Mucosa of gallbladder (tissue), 1 donor: ENCODE data around the gene LIM2. TPM values are rescaled to one million over a fixed set of nuclear protein-coding genes. Genes with fewer than 3 reads are reported as not detected.

Experiments used
- DNase-seq: peaks from one replicate; pipeline ENCODE4 v3.0.0-alpha.2; 2020; ENCODE audit warnings: low spot score
- total RNA-seq: library from RNA; stranded (reverse); gene quantifications from one replicate; pipeline ENCODE4 v1.2.1, GENCODE V29; 2021
- donor health status: DM: no; HTN: no; CAD: no.

Gene LIM2
- total RNA-seq, 1 donor from 2014 or later: not detected

DNA sequence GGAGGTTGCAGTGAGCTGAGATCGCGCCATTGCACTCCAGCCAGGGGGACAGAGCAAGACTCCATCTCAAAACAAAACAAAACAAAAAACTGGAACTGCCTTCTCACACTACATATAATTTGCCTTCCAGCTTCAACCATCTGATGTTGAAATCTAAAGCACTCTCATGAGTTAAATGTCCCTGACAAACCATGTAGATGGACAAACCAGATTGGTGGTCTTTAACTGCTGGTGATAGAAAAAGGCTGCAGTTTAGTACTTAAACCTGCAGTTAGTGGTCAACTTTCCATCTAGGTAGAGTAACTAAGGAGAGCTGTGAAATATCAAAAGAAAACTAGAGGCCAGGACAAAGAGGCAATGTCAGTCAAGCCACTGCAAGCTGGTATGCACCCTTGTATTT is 8.4 kb upstream of the LIM2 start:
- no peak for DNase-seq

DNA sequence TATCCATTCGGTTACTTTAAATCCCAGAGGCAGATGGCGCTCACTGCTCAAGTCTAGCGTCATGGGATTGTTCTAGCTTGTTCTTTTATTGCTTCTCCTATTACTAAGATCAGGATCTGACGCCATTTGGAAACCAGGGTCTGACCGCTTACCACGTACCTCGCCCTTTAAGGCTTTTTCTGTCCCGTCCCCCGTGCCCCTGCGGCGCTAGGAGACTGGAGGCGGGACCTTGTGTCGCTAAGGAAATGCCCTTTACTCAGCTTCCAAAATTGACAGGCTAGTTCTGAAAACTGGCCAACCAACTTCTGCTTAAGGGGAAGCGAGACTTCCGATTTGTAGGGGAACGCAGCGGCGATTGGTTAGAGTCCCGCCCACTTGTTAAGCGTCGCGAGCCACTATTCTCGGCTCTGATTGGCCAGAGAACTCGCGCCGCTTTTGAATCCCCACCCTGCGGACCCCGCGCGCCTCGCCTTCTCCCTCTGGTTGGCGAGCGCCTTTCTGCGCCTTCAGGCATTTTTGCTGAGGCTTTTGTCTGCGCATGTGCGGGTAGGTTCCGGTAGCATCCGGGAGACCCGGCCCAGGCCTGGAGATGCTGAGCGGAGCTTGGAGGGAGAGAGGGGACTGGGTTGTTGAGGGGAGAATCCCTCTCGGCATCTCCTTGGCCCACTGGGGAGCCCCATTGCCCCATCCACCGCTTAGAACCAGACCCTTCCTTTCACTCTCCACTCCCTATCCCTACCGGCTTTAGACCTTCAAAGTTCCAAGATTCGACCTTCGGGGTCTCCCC is 6.5 kb upstream of the LIM2 start:
- DNase-seq: peak; percentile 96

DNA sequence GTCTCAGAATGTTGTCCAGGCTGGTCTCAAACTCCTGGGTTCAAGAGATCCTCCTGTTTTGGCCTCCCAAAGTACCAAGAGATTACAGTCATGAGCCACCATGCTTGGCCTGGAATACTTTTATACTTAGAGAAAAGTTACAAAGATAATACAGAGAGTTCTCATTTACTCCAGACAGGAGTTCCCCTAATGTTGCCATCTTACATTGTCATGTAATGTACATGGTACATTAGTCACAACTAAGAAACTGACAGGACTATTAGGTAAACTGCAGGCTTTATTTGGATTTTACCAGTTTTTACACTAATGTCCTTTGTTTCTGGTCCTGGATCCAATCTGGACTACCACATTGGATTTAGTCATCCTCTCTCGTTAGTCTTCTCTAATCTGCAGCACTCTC is 4.9 kb upstream of the LIM2 start:
- DNase-seq: no peak

DNA sequence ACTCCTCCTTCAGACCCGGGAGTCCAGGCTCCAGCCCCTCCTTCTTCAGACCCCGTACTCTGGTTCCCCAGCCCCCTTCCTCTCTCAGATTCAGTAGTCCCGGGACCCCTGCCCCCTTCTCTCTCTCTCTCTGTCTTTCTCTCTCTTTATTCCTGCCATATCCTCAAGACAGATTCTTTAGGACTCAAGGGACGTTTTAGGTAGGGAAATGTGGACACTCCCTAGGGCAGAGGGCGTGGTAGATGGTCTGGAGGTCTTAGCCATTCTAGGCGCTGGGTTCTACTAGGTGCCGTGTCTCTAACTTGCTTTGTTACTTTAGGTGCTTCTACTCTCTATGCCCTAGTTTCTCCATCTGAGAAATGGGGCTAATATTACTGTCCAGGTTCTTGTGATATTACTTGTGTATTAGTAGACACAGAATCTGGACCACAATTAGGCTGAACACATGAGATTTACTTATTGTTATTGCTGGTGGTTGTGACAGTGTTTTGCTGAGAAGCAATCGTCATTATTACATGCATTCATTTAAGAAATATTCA is 3.4 kb upstream of the LIM2 start:
- DNase-seq: no peak

DNA sequence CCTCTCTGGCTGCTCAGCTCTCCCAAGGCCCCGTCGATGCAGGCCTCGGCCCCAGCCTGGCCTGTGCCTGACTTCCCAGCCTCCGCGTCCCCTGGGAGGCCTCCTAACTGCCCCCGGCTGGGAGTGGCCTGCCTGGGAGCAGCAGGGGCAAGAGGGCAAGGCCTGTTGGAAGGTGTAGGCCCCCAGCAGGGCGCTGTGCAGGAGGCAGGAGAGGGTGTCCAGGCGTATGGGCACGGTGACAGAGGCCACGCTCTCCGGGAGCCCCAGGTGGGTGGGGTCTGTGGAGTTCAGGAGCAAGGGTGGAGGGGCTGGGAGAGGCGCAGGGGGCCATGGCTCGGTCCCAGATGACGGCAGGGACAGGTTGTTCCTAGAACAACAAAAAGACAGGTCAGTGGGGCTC is 1.4 kb upstream of the LIM2 start:
- DNase-seq: no peak

DNA sequence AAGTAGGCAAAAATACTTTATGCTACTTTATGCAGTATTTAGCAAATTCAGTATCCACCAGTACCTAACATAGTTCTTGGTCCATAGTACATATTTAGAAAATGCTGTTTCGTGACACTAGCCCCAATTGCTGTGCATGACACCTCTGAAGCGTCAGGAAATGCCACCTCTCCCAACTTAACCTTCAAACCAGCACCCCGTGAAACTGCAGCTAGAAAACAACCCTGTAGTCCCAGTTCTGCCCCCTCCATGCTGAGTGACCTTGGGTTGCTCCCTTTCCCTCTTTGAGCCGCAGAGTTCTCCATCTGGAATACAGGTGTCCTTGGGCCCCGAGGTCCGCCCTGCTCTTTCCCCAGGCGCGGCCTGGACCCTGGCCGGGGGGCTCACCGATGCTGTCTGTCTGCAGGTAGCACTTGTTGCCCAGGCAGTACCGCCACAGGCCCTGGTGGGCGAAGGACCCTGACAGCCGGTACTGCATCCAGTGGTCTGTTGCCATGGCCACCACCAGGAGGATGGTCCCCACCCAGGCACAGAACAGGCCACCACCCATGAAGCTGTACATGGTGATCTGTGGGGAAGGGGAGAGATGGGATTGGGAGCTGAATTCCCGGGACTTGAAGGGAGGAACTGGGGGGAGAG is 773 bp downstream of the LIM2 start:
- DNase-seq: no peak

DNA sequence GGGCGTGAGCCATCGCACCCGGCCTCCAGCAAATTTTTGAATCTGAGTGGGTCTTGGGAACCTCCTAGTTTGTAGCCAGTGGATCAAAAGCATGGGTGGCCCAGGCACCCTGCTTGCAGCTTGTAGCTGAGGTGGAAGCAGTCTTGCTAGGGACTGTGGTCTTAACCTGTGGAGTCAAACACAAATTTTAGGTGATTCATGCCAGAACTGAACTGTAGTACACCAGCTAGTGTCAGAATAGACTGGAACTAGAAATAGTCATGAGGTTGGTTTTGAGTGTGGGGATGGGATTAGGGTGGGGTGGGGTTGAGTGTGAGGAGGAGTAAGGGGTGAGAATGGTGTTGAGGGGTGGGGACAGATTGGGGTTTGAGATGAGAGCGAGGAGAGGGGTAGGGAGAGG is 5.8 kb downstream of the LIM2 start:
- no peak for DNase-seq

DNA sequence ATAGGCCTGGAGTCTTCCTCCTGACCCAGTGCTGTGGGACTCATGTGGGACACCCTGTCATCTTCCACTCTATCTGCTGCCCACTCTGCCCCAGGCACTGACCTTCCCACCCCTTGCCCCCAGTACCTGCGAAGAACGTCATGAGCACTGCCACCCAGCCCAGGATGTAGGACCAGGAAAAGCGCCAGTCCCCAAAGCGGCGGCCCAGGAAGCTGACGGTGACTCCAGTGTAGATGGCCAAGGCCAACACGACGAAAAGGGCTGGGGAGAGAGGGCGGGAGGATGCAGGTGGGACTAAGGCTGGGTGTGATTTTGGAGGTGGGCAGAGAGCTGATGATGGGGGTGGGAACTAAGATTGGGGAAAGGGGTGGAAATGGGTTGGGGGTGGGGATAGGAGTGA is 7.4 kb downstream of the LIM2 start:
- DNase-seq: no peak

DNA sequence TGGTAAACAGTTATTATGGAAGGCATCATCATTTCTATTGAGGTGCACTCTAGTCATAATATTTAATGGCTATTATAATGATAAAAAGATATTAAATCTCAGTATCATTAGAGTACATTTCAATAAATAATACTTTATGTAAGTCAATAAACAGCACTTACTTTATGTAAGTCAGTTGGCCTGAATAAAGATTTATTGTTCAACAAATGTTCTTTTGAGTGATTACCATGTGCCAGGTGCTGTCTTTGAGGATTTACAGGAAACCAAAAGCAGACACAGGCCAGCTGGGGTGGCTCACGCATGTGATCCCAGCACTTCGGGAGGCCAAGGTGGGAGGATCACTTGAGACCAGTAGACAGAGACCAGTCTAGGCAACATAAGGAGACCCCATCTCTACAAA is 10.4 kb downstream of the LIM2 start:
- no peak for DNase-seq

DNA sequence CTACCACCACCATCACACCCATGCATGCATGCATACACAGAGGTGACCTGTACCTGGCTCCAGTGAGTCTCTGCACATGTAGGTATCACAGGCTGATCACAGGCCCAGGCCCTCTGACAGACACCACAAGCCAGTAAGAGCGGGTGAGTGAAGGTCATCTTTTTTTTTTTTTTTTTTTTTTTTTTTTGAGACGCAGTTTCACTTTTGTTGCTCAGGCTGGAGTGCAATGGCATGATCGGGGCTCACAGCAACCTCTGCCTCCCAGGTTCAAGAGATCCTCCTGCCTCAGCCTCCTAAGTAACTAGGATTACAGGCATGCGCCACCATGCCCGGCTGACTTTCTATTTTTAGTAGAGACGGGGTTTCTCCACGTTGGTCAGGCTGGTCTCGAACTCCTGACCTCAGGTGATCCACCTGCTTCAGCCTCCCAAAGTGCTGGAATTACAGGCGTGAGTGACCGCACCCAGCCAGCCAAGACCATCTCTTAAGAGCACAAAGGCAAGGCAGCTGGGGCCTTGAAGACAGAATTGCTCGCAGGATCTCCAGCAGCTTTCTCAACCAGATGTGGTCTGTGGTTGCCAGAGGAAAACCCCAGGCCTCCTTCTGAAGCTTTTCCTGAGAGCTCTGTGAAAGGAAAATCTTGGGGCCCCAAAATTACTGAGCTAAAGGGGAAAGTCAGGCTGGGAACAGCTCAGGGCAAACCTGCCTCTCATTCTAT is 12.1 kb downstream of the LIM2 start:
- DNase-seq: no peak

DNA sequence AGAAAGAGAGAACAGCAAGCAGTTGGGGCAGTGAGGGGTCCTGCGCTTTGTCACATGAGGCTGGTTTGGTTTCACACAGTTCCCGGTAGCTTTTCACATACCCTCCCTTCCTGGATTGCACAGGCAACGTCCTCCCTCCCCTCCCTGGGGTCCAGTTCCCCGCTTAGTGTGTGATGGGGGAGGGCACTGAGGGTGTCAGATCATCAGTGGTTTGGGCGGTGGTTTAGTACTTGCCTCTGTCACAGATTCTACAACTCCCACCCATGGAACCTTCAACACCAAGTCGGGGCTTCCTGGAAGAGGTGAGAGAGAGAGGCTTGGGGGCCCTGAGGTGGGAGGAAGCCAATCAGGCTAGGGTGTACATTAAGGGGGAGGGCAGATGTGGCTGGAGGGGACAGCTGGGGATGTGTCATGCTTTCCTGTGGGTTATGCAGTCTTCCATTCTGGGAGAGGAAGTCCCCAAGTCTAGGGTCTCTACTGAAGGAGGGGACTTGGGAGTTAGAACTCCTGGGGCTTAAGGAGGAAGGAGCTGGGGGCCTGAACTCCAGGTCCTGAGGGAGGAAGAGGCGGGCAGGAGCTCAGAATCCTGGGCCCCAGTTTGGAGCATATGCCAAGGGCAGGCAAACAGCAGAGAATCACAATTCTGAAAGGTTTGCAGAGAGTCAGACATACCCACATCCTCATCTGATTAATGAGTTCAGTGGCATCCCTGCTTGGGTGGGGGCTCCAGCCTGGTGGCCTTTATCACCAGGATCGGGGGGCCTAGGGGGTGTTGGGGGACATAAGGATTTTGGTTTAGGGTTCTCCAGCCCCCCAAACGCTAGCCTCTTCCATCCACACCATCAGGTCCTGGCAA is 14.9 kb downstream of the LIM2 start, which contains the start of gene NKG7:
TSS of gene NKG7 (minus strand) at position 6 of the 856 bp plus-strand sequence. CDS start 119 bp downstream, outside the sequence.
- no peak for DNase-seq

DNA sequence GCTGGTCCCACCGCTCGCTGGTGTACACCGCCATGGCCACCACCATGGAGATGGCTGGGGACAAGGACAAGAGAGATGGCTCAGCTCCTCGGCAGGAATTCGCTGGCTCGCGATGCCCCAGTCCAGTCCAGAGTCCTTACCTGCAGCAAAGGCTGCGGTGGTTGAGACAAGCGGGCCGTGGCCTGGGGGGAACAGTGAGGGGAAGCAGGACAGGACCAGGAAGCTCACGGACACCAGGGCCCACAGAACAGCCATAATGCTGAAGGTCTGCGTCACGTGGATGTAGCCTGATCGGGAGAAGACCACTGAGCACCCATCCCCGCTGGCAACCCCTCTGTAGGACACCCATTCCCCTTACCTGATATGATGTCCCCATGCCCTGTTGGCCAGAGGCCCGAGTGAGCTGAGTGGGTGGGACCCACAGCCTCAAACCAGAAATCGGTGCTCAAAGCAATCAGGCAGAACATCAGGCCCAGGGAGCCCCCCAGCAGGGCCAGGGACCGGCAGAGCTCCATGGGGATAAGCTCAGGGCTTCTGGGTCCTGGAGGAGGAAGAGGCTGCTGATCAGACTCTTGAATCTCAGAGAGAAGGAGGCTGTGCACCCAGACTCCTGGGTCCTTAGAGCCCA is 15.6 kb downstream of the LIM2 start:
- no peak for DNase-seq

DNA sequence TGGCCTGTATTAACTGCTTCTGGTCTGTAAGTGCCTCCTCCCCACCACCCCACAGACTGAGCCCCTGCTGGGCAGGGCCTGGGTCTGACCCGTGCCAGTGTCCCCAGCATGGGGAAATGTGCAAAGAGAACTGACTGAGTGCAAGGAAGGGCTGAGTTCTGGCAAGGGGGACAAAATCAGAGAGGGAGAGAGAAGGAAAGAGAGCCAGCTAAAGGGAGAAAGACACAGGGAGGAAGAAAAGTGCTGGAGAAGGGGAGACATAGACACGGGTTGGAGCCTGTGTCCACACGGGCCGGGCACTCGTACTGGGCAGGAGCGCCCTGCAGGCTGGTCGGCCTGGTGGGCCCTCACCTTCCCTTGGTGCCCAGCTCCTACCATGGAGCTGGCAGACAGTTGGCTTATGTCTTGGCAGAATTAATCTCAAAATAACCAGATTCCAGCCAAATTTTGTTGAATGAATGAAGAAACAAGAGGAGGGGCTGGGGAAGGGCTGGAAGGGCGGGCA is 16.5 kb downstream of the LIM2 start:
- no peak for DNase-seq

DNA sequence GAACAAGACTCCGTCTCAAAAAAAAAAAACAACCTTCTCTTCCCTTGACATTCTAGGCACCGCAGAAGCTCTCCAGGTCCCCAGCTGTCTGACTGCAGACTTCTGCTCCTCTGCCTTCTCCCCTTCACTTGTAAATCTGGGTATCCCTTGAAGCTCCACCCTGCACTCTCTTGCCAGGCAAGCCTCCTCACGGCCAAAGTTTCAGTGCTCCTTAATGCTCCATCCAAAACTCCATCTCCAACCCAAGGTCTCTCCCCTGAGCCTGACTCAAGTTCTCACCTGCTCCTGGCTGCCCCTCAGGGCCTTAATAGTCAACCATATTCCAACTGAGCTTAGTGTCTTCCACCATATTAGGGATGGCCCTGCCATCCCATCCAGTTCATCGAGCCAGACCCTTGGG is 17.5 kb downstream of the LIM2 start:
- DNase-seq: no peak

DNA sequence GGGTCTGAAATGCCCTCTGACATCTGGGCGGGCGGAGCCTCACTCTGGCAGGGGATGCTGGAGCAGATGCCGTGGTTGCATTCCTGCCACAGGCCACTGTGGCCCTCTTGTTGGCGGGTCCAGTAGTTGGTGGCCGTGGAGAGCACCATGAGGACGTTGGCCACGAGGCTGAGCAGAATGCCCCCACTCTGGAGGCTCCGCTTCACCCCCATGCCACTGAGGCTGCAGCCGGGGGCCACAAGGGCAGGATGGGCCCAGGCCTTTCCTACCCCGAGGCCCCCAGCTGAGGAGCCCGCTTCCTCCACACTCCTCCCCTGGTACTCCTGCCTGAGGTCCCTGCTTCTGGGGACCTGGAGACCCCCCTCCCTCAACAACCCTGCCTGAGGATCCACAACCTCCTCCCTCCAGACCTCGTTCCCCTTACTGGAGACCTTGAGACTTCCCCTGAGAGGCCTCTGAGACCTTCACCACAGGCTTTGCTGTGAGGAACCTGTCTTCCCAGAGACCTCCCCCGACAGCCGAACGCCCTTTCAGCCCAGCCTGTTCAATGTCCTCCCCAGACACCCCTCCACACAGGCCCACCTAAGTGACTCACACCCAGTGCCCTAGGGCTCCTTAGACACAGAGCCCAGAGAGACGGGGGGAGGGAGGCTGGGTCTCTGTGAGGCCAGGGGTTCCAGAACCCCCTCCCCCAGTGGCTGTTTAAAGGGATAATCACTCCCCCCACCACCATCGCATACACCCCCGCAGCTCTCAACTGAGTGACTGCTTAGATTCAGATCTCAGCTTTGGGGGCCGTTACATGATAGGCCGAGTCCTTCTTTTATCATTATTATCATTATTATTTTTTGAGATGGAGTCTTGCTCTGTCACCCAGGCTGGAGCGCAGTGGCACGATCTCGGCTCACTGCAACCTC is 19.1 kb downstream of the LIM2 start, which contains the start of gene CLDND2:
TSS of gene CLDND2 (minus strand) at position 638 of the 917 bp plus-strand sequence. CDS start at position 212, 426 bp downstream.
- DNase-seq: no peak

DNA sequence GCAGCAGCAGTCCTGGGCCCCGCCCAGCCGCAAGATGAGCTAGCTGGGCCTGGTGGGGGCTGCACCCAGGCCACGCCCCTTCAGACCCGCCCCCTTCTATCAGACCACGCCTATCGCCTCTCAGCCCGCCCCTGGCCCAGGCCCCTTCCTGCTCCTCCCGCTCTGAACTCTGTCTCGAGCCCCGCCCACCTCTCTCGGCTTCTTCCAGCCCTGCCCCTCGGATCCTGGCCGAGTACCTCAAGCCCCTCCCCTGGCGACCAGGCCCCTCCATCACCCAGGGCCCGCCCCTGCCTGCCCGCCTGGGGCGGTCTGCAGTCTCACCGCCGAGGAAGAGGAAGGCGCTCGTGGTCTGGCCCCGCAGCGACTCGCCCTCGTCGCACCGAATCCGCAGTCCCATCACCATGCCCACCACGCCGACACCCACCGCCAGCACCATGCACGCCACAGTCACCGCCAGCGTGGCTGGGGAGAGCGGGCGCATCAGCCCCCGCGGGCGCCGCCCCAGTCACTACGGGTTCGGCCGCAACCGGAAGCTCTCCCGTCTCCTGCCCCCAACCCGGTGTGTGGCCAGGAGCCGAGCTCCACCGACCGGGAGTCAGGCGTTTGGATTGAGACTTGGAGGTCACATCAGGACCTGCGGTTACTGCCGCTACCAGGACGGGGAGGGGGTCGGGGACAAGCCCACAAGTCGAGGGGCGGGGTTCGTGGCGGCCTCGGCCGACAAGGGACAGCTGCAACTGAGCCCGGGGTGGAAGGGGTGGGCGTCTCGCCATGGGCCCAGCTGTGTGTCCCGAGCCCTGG is 20.0 kb downstream of the LIM2 start:
- DNase-seq: peak; percentile 99

DNA sequence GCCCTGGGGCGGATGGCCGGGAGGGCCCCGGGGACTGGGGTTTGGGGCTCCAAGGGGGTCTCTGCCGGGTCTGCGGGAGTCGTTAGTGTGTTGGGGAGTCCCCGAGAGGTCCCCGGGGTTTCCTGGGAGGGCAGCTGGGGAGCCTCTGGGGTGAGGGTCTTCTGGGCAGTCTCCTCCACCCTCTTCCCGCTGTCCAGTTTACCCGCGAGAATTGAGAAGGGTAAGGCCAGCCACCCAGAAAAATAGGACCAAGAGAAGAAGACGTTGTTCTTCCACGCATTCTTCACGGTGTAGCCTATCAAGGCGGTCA is 20.6 kb downstream of the LIM2 start:
- DNase-seq: no peak

DNA sequence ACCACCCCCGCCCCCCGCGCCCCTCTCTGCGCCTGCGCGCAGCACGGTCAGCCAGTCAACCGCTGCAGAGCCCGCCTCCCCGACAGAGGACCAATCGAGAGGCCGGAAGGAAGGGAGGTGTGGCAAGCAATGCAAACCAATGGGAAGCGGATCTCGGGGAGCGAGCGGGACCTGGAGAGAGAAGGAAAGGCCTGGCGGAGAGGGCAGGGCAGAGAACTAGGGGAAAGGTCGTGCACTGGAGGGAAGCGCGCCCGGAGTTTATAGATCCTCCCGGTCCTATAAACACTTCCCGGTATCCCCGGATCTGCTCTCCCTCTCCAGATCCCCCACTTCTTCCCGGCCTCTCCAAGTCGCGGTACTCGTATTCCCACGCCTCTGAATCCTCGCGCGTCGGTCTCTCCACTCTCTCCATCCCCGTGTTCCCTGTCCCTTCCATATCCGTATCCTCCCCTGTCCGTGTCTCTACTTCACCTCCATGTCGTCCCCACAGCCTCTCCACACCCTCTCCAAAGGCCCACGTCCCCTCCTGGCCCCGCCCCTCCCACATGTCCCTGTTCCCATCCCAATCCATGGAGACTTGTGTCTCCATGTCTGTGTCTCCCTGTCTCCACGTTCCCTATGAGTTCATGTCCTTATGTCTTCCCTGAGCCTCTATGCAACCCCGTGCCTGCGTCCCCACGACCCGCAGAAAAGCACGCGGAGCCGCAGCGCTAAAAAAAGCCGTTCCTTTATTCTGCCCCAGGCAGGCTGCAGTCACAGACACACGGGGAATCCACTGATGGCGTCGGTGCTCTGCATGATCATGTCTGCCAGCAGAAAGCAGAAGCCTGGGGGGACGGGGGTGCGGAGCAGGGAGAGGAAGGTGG is 21.2 kb downstream of the LIM2 start:
- DNase-seq: peak; percentile 98
